CD14-positive monocyte (primary cell): ENCODE data around the gene TENM3. TPM values are rescaled to one million over a fixed set of nuclear protein-coding genes. Genes with fewer than 3 reads are reported as not detected.

Source experiments
- DNase-seq, 3 donors: peaks; one replicate each; pipeline ENCODE4 v3.0.0-alpha.2; 2011 to 2022
- H2AFZ ChIP-seq: 2 replicates; pipeline ENCODE4 v1.6.0; 2012; ENCODE audit warnings: mild to moderate bottlenecking, low read depth, low read length, inconsistent platforms; ENCODE audit not compliant: insufficient read depth, poor library complexity, severe bottlenecking
- H3K27ac ChIP-seq, 2 donors: 1 replicate in 1 of 2; 2 replicates in 1 of 2; pipeline ENCODE4 v1.5.1; 2012 to 2013; ENCODE audit warnings: low read length in 2 of 2, control low read depth in 1 of 2, inconsistent platforms in 1 of 2, low read depth in 1 of 2, mild to moderate bottlenecking in 1 of 2
- H3K27me3 ChIP-seq, 2 donors: one replicate each; pipeline versions ENCODE4 v1.6.0 to v1.6.1; 2011 to 2013; ENCODE audit warnings: low read length in 2 of 2; ENCODE audit not compliant: control insufficient read depth in 2 of 2, insufficient read depth in 2 of 2
- H3K36me3 ChIP-seq, 2 donors: replicated peaks in 1 of 2; 1 replicate in 1 of 2; 2 replicates in 1 of 2; pipeline versions ENCODE4 v1.5.1 to v1.6.1; 2012 to 2013; ENCODE audit warnings: low read length in 2 of 2, control low read depth in 1 of 2, inconsistent platforms in 1 of 2, mild to moderate bottlenecking in 1 of 2; ENCODE audit not compliant: insufficient read depth in 2 of 2, control insufficient read depth in 1 of 2
- H3K4me1 ChIP-seq, 2 donors: 1 replicate in 1 of 2; 2 replicates in 1 of 2; pipeline versions ENCODE4 v1.5.1 to v1.6.1; 2012 to 2013; ENCODE audit warnings: low read length in 2 of 2, control low read depth in 1 of 2, inconsistent platforms in 1 of 2, mild to moderate bottlenecking in 1 of 2, moderate library complexity in 1 of 2; ENCODE audit not compliant: insufficient read depth in 2 of 2, control insufficient read depth in 1 of 2
- H3K4me2 ChIP-seq: replicated peaks from 2 replicates; pipeline ENCODE3; 2012; ENCODE audit warnings: low read length, moderate library complexity, mild to moderate bottlenecking; ENCODE audit not compliant: poor library complexity, severe bottlenecking; ENCODE audit errors: extremely low read depth
- H3K4me3 ChIP-seq, 3 experiments: fragments of 200-600 bp in 1 of 3; sonication (generic) in 1 of 3; replicated peaks in 1 of 3; 1 replicate in 2 of 3; 2 replicates in 1 of 3; pipeline ENCODE4 v1.5.1; 2011 to 2013; ENCODE audit warnings: low read length in 3 of 3, mild to moderate bottlenecking in 3 of 3, control low read depth in 2 of 3, low read depth in 2 of 3, inconsistent platforms in 1 of 3, moderate library complexity in 1 of 3
- H3K79me2 ChIP-seq: 2 replicates; pipeline ENCODE4 v1.6.0; 2012; ENCODE audit warnings: mild to moderate bottlenecking, control low read depth, inconsistent platforms, low read length, moderate library complexity; ENCODE audit not compliant: insufficient read depth
- H3K9ac ChIP-seq: 2 replicates; pipeline ENCODE4 v1.6.0; 2017; ENCODE audit warnings: low read length, mild to moderate bottlenecking; ENCODE audit not compliant: insufficient read depth, poor library complexity, severe bottlenecking
- H3K9me3 ChIP-seq, 2 donors: replicated peaks in 1 of 2; 1 replicate in 1 of 2; 2 replicates in 1 of 2; pipeline versions ENCODE4 v1.5.1 to v1.6.1; 2012 to 2013; ENCODE audit warnings: low read length in 2 of 2, control low read depth in 1 of 2; ENCODE audit not compliant: control insufficient read depth in 1 of 2, insufficient read depth in 1 of 2
- H4K20me1 ChIP-seq: 2 replicates; pipeline ENCODE4 v1.6.0; 2012; ENCODE audit warnings: mild to moderate bottlenecking, low read length, control low read depth, moderate library complexity; ENCODE audit not compliant: insufficient read depth
- H3K27ac Mint-ChIP-seq, 7 donors: one replicate each; pipeline ENCODE4 v1.8.0; 2020; ENCODE audit warnings: mild to moderate bottlenecking in 7 of 7, mixed read lengths in 7 of 7, moderate library complexity in 6 of 7, inconsistent platforms in 2 of 7
- H3K27me3 Mint-ChIP-seq, 3 donors: one replicate each; pipeline ENCODE4 v1.8.0; 2021 to 2022; ENCODE audit warnings: low read depth in 3 of 3, mild to moderate bottlenecking in 3 of 3, mixed read lengths in 3 of 3, moderate library complexity in 3 of 3, inconsistent platforms in 1 of 3
- H3K36me3 Mint-ChIP-seq, 2 donors: one replicate each; pipeline ENCODE4 v1.8.0; 2020; ENCODE audit warnings: mixed read lengths in 2 of 2, inconsistent platforms in 1 of 2, mild to moderate bottlenecking in 1 of 2
- H3K4me1 Mint-ChIP-seq: one replicate; pipeline ENCODE4 v1.8.0; 2020; ENCODE audit warnings: mild to moderate bottlenecking, mixed read lengths
- H3K4me3 Mint-ChIP-seq, 2 donors: one replicate each; pipeline ENCODE4 v1.8.0; 2020; ENCODE audit warnings: mild to moderate bottlenecking in 2 of 2, mixed read lengths in 2 of 2, moderate library complexity in 1 of 2
- H3K9me3 Mint-ChIP-seq, 7 donors: one replicate each; pipeline ENCODE4 v1.8.0; 2020 to 2022; ENCODE audit warnings: mixed read lengths in 7 of 7, mild to moderate bottlenecking in 6 of 7, moderate library complexity in 6 of 7, inconsistent platforms in 2 of 7
- WGBS: methylation state at CpG from one replicate; pipeline ENCODE4 v1.1.5; 2013; ENCODE audit warnings: missing lambda C conversion rate; ENCODE audit not compliant: insufficient coverage; 5-methylcytosine and 5-hydroxymethylcytosine counted together
- intact Hi-C, 2 donors: fragments of 100-400 bp; cut with micrococcal nuclease; formaldehyde crosslinking; loops; one replicate each; pipeline versions ENCODE4 v1.15.0 to v1.15.1; 2023
- polyA plus RNA-seq, 3 donors: library from polyadenylated mRNA; depleted of rRNA in 1 of 3; unstranded in 2 of 3; stranded (reverse) in 1 of 3; fragments of 300-500 nt in 2 of 3; fragments of >200 nt in 1 of 3; fragmentation: Illumina TruSeq in 2 of 3; gene quantifications; 1 replicate in 2 of 3; 2 replicates in 1 of 3; pipeline ENCODE4 v1.2.3, GENCODE V29; 2012 to 2021
- TF ChIP-seq, protein P1 (sequence below): fragments of 200-600 bp; IDR thresholded peaks from one replicate; pipeline ENCODE4 v1.8.0; 2022; ENCODE audit warnings: antibody characterized with exemption, mild to moderate bottlenecking

Gene TENM3
- polyA plus RNA-seq, 3 donors = not detected

DNA sequence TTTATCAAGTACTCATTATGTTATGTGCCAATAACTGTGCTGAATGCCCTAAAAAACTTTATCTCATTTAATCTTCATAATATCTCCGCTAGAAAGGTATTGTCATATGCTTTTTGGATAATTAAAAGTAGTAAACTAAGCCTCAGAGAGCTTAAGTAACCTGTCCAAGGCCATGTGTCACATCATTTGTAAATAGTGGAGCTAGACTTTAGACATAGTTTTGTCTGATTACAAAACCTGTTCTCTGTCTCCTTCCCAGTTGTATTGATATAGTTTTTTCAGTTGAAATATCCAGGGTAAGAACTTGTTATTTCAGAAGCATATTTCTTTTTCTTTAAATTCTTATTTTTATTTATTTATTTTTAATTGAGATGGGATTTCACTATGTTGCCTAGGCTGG is 66.7 kb downstream of the TENM3 start:
- Histone ChIP-seq H3K79me2 (no peaks in the 10 kb centered on the region), H3K4me1 (no peaks in the 10 kb centered on the region), H2AFZ (no peak overlapping the region), H3K4me3 (no peak overlapping the region), H4K20me1 (no peaks in the 10 kb centered on the region), H3K4me2 (no peak overlapping the region), H3K9me3 (peaks cover 10 to 14% of the 10 kb centered on the region in 2 donors), H3K27me3 (no peaks in the 10 kb centered on the region), H3K27ac (no peak overlapping the region), H3K9ac (no peak overlapping the region), H3K36me3 (no peaks in the 10 kb centered on the region)
- TF ChIP-seq, protein P1, sequence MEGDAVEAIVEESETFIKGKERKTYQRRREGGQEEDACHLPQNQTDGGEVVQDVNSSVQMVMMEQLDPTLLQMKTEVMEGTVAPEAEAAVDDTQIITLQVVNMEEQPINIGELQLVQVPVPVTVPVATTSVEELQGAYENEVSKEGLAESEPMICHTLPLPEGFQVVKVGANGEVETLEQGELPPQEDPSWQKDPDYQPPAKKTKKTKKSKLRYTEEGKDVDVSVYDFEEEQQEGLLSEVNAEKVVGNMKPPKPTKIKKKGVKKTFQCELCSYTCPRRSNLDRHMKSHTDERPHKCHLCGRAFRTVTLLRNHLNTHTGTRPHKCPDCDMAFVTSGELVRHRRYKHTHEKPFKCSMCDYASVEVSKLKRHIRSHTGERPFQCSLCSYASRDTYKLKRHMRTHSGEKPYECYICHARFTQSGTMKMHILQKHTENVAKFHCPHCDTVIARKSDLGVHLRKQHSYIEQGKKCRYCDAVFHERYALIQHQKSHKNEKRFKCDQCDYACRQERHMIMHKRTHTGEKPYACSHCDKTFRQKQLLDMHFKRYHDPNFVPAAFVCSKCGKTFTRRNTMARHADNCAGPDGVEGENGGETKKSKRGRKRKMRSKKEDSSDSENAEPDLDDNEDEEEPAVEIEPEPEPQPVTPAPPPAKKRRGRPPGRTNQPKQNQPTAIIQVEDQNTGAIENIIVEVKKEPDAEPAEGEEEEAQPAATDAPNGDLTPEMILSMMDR = no peak
- no peak for DNase-seq
- H3K27ac Mint-ChIP-seq = no peak overlapping the region
- intact Hi-C loops = no loop called here
- no peaks in the 10 kb centered on the region for H3K36me3 Mint-ChIP-seq
- peaks cover 0 to under 1% (median 0%) of the 10 kb centered on the region in 3 donors for H3K27me3 Mint-ChIP-seq
- WGBS = no CpG with 5 or more reads among the region's 1 CpG
- no peak overlapping the region for H3K4me3 Mint-ChIP-seq
- H3K9me3 Mint-ChIP-seq = peaks cover 2 to 11% (median 5%) of the 10 kb centered on the region in 7 donors
- no peaks in the 10 kb centered on the region for H3K4me1 Mint-ChIP-seq

DNA sequence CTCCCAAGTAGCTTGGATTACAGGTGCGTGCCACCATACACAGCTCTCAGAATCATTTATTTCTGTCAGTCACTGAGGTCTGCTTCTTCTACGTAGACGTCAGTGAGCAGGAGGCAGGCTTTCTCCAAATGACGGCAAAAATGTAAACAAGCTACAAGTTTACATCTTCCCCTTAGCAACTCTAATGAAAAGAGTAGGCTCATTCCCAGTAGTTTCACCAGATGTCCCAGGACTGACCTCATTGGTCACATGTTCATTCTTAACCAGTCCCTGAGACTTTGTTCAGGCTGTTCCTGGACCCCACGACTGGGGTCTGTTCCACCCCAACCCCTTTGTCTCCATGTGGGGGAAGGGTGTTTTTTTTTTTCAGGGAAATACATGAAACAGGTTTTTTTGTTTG is 67.1 kb downstream of the TENM3 start:
- Mint-ChIP-seq H3K27ac (no peak overlapping the region), H3K4me1 (no peaks in the 10 kb centered on the region), H3K27me3 (no peaks in the 10 kb centered on the region), H3K9me3 (peaks cover 2 to 11% (median 5%) of the 10 kb centered on the region in 7 donors), H3K36me3 (no peaks in the 10 kb centered on the region), H3K4me3 (no peak overlapping the region)
- H3K4me3 ChIP-seq = no peak overlapping the region
- no peak overlapping the region for H3K27ac ChIP-seq
- H2AFZ ChIP-seq = no peak overlapping the region
- no peaks in the 10 kb centered on the region for H4K20me1 ChIP-seq
- H3K4me1 ChIP-seq = no peaks in the 10 kb centered on the region
- intact Hi-C loops = no loop called here
- no peaks in the 10 kb centered on the region for H3K79me2 ChIP-seq
- TF ChIP-seq, protein P1 = no peak
- WGBS = 80% methylated on average over 4 of the region's 5 CpGs
- no peak for DNase-seq
- no peaks in the 10 kb centered on the region for H3K36me3 ChIP-seq
- H3K9me3 ChIP-seq = peaks cover 10 to 14% of the 10 kb centered on the region in 2 donors
- H3K9ac ChIP-seq = no peak overlapping the region
- no peak overlapping the region for H3K4me2 ChIP-seq
- no peaks in the 10 kb centered on the region for H3K27me3 ChIP-seq
